ENCODE data around the gene STAT3. TPM values are rescaled to one million over a fixed set of nuclear protein-coding genes. Genes with fewer than 3 reads are reported as not detected.
"Not testable (repeated sequence)": the region's sequence is repeated elsewhere in the genome, so short reads cannot be mapped to it uniquely, and the experiment has no call there.

The STAT3 gene
- total RNA-seq, 2 experiments from 2014 or later, result 114 to 121 TPM

DNA sequence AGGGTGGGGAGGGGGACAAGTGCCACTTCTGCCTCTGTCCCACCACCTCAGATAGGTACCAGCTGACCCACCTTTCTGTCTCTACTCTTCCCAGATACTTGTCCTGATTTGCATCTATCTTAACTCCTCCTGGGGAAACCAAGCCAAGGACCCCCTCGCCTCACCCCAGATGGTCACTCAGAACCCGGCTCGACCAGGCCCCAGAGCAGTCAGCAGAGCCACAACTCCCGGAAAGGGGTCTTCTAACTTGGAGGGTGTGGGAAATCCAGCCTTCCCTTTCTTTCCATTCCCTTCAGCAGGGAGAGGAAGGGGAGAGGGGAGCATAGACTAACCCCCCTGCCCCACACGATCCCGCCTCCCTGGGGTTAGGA lies 32.9 kb upstream of the STAT3 start:
- peaks cover 51% of the 10 kb centered on the region for H3K27me3 Mint-ChIP-seq
- ChIA-PET CTCF (interaction anchor here (0.8 to 1.8 kb wide), 5 partner anchors 9 to 109 kb away, joined by 3 to 8 read pairs (median 4); no protein-coding TSS in a partner anchor), POLR2A (interaction anchor here (0.5 kb wide), 1 partner anchor 109 kb away, joined by 3 read pairs; no protein-coding TSS in a partner anchor)
- DNase-seq, result no peak
- no peaks in the 10 kb centered on the region for H3K9me3 Mint-ChIP-seq
- H3K4me1 Mint-ChIP-seq, result peaks cover 19% of the 10 kb centered on the region
- H3K4me3 Mint-ChIP-seq, result peak overlapping the region; percentile 51
- H3K27ac Mint-ChIP-seq, result no peak overlapping the region
- no peaks in the 10 kb centered on the region for H3K36me3 Mint-ChIP-seq (ENCODE audit: low read depth)

DNA sequence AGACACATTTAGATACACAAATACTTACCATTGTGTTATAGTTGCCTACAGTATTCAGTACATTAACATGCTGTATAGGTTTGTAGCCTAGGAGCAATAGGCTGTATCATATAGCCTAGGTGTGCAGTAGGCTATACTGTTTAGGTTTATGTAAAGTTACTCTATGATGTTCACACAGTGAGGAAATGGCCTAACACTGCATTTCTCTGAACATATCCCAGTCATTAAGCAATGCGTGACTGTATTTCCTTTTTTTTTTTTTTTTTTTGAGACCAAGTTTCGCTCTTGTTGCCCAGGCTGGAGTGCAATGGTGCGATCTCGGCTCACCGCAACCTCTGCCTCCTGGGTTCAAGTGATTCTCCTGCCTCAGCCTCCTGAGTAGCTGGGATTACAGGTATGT lies 29.7 kb upstream of the STAT3 start:
- POLR2A ChIA-PET; H3K36me3 Mint-ChIP-seq (ENCODE audit: low read depth); H3K9me3 Mint-ChIP-seq; H3K4me3 Mint-ChIP-seq; CTCF ChIA-PET; DNase-seq: not testable (repeated sequence)
- peak overlapping the region; percentile 46 for H3K27ac Mint-ChIP-seq
- H3K27me3 Mint-ChIP-seq, result peaks cover 30% of the 10 kb centered on the region
- H3K4me1 Mint-ChIP-seq, result peaks cover 34% of the 10 kb centered on the region

DNA sequence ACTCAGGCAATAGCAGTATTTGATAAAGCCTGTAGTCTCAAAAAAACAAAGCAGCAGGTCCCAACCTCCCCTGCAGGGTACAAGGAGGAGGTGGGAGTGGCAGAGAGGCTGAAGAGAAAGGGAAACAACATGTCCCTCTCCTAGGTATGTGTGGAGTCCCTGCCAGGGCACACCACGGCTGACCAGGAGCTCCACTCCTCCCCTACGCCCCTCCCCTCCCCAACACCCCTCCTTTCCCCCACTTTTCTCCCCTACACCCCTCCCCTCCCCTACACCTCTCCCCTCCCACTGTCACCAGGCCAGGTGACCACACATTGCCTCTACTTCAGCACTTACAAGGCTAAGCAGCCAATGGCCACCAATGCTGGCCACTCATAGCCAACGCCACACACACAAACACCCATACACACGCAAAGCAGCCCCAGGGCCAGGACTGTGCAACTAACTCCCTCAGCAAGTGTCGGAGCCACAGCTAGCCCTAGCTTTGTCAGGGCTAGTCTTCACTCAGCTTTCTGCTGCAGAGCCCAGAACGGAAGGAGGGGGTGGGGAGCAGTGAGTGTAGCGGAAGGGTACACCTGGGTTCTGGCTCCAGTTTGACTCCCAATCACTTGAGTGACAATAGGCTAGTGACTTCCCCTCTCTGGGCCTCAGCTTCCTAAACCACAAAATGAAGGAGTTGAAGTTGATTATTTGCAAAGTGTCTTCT lies 26.6 kb upstream of the STAT3 start:
- peak; percentile 71 for DNase-seq
- Mint-ChIP-seq H3K36me3 (ENCODE audit: low read depth) (peaks cover 2% of the 10 kb centered on the region), H3K4me1 (peaks cover 19% of the 10 kb centered on the region), H3K27me3 (peaks cover 3% of the 10 kb centered on the region), H3K9me3 (no peaks in the 10 kb centered on the region), H3K4me3 (peak overlapping the region; percentile 68), H3K27ac (peak overlapping the region; percentile 90)
- POLR2A ChIA-PET, result no interaction called here
- CTCF ChIA-PET, result interaction anchor here (0.7 to 2.9 kb wide), 8 partner anchors 8 to 122 kb away, joined by 3 to 9 read pairs (median 5); partner anchors contain the start of genes CAVIN1 and NAGLU

DNA sequence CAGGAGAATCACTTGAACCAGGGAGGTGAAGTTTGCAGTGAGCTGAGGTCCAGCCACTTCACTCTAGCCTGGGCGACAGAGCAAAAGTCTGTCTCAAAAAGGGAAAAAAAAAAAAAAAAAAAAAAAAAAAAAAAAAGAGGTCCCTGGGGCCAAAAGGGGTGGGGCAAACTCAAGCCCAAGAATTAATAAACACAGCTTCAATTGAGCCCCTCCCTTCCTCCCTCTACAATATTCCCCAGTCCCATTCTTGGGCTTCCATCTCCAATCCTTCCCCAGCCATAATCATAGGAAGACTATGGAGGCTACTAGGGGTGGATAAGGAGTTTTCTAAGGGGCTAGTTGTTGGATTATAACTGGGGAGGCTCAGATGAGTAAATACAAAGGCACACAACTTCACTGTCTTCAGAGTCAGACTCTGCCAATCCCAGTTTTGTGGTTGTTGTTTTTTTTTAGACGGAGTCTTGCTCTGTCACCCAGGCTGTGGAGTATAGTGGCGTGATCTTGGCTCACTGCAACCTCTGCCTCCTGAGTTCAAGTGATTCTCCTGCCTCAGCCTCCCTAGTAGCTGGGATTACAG lies 25.3 kb upstream of the STAT3 start:
- H3K4me3 Mint-ChIP-seq, result no peak overlapping the region
- H3K4me1 Mint-ChIP-seq, result peaks cover 19% of the 10 kb centered on the region
- no peaks in the 10 kb centered on the region for H3K27me3 Mint-ChIP-seq
- POLR2A ChIA-PET, result interaction anchor here (0.6 kb wide), 2 partner anchors 9 to 16 kb away, joined by 3 to 4 read pairs; no protein-coding TSS in a partner anchor
- CTCF ChIA-PET, result interaction anchor here (0.6 to 2.9 kb wide), 6 partner anchors 9 to 134 kb away, joined by 3 to 9 read pairs (median 3); partner anchors contain the start of gene CAVIN1
- no peak for DNase-seq
- H3K27ac Mint-ChIP-seq, result no peak overlapping the region
- no peaks in the 10 kb centered on the region for H3K9me3 Mint-ChIP-seq
- peaks cover 2% of the 10 kb centered on the region for H3K36me3 Mint-ChIP-seq (ENCODE audit: low read depth)

DNA sequence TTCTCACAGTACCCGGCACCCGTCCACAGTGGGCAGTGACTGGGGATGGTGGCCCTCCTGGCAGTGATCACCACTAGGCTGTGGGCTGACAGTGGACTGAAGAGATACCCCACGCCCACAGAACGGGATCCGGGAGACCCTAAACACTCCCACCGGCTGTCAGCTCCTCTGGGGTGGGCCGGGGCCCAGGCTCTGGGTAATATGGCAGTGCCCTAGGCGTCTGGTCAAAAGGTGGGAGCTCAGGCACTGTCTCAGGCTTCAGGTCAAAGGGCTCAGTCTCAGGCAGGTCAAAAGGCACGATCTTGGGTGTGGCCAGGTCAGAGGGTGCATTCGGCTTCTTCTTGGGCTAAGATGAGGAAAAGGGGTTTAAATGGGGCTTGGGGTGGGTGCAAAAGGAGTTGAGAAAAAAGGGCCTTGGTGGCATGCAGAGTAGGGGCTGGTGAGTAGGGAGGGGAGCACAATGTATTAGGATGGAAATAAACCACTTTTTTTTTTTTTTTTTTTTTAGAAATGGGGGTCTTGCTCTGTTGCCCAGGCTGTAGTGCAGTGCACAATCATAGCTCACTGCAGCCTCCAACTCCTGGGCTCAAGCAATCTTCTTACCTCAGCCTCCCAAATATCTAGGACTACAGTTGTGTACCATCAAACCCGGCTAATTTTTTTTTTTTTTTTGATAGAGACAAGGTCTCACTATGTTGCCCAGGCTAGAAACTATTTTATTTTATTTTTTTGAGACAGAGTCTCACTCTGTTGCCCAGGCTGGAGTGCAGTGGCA lies 23.9 kb upstream of the STAT3 start:
- no peak overlapping the region for H3K27ac Mint-ChIP-seq
- H3K4me1 Mint-ChIP-seq, result peaks cover 26% of the 10 kb centered on the region
- peaks cover 2% of the 10 kb centered on the region for H3K36me3 Mint-ChIP-seq (ENCODE audit: low read depth)
- CTCF ChIA-PET, result interaction anchor here (1.4 to 14.5 kb wide), 3 partner anchors 9 to 94 kb away, joined by 4 to 357 read pairs (median 5); partner anchors contain the start of gene CAVIN1
- POLR2A ChIA-PET, result no interaction called here
- no peak overlapping the region for H3K4me3 Mint-ChIP-seq
- no peaks in the 10 kb centered on the region for H3K27me3 Mint-ChIP-seq
- DNase-seq, result no peak
- H3K9me3 Mint-ChIP-seq, result no peaks in the 10 kb centered on the region

DNA sequence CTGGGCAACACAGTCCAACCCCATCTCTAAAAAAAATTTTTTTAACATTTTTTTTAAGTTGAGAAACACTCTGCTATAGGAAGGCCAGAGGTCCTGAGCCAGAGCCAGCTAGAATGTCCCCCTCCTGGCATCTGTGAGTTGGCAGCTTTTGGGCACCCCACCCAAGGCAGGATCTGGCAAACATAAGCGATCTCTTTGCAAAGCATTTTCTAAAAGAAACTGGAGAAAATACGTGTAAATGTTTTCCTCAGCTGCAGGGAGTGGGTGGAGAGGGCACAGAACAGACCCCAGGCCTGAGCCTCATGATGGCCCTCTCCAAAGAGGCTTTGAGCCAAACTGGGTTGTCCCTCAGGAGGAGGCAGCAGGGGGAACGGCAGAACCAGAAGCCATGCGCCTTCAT lies 23.1 kb upstream of the STAT3 start:
- CTCF ChIA-PET, result interaction anchor here (1.4 to 14.5 kb wide), 3 partner anchors 10 to 93 kb away, joined by 4 to 357 read pairs (median 5); partner anchors contain the start of gene CAVIN1
- Mint-ChIP-seq H3K4me3 (no peak overlapping the region), H3K9me3 (no peaks in the 10 kb centered on the region), H3K27me3 (no peaks in the 10 kb centered on the region), H3K36me3 (ENCODE audit: low read depth) (peaks cover 2% of the 10 kb centered on the region), H3K27ac (no peak overlapping the region), H3K4me1 (peaks cover 28% of the 10 kb centered on the region)
- no peak for DNase-seq
- POLR2A ChIA-PET, result interaction anchor here (1.0 kb wide), 1 partner anchor 45 kb away, joined by 3 read pairs; no protein-coding TSS in a partner anchor

DNA sequence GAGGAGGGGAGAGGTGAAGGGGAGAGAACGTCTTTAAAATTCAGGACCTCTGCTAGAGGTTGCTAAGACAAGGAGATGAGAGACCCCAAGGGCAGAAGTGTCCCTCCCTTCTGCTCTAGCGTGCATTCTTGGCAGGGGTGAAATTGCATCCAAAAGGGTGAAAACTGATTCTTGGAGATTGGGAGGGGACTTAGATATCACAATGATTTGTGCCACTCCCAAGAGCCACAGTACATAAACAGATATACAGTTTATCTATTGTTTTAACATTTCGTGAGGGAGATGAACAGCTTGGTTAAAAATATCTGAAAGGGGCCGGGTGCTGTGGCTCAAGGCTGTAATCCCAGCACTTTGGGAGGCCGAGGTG lies 22.1 kb upstream of the STAT3 start:
- DNase-seq, result no peak
- H3K27ac Mint-ChIP-seq, result no peak overlapping the region
- peaks cover 2% of the 10 kb centered on the region for H3K36me3 Mint-ChIP-seq (ENCODE audit: low read depth)
- H3K9me3 Mint-ChIP-seq, result no peaks in the 10 kb centered on the region
- POLR2A ChIA-PET, result interaction anchor here (1.0 kb wide), 1 partner anchor 46 kb away, joined by 3 read pairs; no protein-coding TSS in a partner anchor
- no peaks in the 10 kb centered on the region for H3K27me3 Mint-ChIP-seq
- no peak overlapping the region for H3K4me3 Mint-ChIP-seq
- CTCF ChIA-PET, result interaction anchor here (0.9 to 14.5 kb wide), 4 partner anchors 11 to 92 kb away, joined by 4 to 357 read pairs (median 6); partner anchors contain the start of gene CAVIN1
- peaks cover 27% of the 10 kb centered on the region for H3K4me1 Mint-ChIP-seq

DNA sequence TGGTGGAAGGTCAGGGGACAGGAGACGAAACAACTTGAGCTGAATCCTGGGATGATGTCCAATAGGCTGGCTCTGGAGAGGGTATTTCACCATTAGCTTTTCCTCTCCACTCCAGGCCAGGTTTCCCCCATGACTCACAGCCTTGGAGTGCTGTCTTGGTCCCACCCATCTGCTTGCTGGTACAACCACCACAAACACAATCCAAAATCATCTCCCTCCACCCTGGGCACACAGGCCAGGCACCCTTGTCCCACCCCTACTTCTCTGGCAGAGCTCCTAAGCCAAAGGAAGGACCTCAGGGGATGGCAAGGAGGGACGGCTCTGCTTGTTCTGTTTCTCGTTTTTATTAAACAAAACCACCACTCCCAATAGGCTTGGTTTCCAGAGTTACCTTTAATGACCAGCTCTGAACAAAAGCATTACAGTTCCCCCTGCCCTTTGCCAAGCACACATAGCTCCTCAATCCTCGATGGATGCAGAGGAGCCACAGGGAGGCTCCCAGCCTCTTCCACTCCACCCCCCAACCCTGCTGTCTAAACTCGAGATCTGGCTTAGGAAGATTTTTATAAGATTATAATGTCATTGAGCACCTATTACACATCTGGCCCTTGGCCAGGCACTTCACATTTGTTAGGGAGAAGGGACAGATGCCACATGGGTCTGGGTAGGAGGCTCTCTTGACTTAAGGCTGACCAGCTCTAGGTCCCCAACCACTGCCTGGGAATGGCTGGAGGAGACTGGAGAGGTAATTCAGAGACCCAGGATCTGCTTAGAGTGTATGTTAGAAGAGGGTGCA lies 21.5 kb upstream of the STAT3 start:
- Mint-ChIP-seq H3K4me1 (peaks cover 21% of the 10 kb centered on the region), H3K27me3 (no peaks in the 10 kb centered on the region), H3K9me3 (no peaks in the 10 kb centered on the region), H3K36me3 (ENCODE audit: low read depth) (no peaks in the 10 kb centered on the region), H3K27ac (no peak overlapping the region), H3K4me3 (no peak overlapping the region)
- DNase-seq, result no peak
- ChIA-PET CTCF (interaction anchor here (0.6 to 14.5 kb wide), 6 partner anchors 11 to 195 kb away, joined by 4 to 357 read pairs (median 5); partner anchors contain the start of gene CAVIN1), POLR2A (no interaction called here)

DNA sequence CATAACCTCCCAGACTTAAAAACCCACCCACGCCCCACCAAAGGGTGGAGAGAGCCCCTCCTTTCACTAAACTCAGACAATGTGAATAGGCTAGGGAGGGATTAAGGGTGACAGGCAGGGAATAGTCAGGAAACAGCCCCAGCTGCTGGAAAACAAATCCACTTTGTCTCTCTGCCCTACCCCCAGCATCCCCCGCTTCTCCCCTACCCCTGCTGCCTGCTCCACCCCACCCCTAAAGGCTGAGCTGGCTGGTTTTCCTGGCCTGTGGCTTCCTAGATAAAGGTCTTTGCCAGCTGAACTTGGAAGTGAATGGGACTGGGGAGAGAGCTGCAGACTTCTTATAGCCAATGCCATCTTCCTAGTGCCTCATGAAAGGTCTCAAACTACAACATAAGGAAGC lies 19.8 kb upstream of the STAT3 start:
- Mint-ChIP-seq H3K36me3 (ENCODE audit: low read depth) (no peaks in the 10 kb centered on the region), H3K4me3 (no peak overlapping the region), H3K27me3 (no peaks in the 10 kb centered on the region), H3K4me1 (peaks cover 16% of the 10 kb centered on the region), H3K27ac (no peak overlapping the region), H3K9me3 (no peaks in the 10 kb centered on the region)
- CTCF ChIA-PET, result interaction anchor here (0.9 to 14.5 kb wide), 7 partner anchors 10 to 388 kb away, joined by 3 to 357 read pairs (median 4); partner anchors contain the start of genes CAVIN1 and NKIRAS2
- POLR2A ChIA-PET, result no interaction called here
- DNase-seq, result no peak

DNA sequence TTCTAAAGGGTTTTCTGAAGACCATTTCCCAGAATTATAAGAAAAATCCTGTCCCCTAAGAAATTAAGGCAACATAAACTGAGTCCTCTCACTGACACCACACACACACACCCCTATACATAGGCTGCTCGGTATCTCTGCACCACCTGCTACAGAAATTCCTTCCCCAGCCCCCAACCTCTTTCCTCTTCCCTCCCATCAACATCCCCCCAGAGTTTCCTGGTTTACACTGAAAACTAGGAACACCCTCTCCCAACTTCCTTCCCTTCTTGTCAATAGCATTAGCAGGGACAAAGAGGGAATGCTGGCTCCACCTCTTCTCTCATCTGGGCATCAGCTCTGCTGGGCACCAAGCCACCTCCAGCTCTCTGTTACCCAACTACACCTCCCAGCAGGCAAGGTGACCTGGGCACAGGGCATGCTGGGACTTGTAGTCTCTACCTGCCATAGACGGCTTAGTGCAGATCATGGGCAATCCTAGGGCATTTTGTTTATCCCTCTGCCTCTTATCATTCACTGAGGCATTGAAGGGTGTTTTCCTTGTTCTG lies 19.1 kb upstream of the STAT3 start:
- ChIA-PET POLR2A (no interaction called here), CTCF (interaction anchor here (0.8 to 14.5 kb wide), 15 partner anchors 9 to 387 kb away, joined by 3 to 357 read pairs (median 5); partner anchors contain the start of genes CAVIN1, NKIRAS2 and STAT3)
- no peaks in the 10 kb centered on the region for H3K27me3 Mint-ChIP-seq
- H3K9me3 Mint-ChIP-seq, result no peaks in the 10 kb centered on the region
- no peak overlapping the region for H3K4me3 Mint-ChIP-seq
- DNase-seq, result peak; percentile 73
- peaks cover 16% of the 10 kb centered on the region for H3K4me1 Mint-ChIP-seq
- no peaks in the 10 kb centered on the region for H3K36me3 Mint-ChIP-seq (ENCODE audit: low read depth)
- H3K27ac Mint-ChIP-seq, result no peak overlapping the region

DNA sequence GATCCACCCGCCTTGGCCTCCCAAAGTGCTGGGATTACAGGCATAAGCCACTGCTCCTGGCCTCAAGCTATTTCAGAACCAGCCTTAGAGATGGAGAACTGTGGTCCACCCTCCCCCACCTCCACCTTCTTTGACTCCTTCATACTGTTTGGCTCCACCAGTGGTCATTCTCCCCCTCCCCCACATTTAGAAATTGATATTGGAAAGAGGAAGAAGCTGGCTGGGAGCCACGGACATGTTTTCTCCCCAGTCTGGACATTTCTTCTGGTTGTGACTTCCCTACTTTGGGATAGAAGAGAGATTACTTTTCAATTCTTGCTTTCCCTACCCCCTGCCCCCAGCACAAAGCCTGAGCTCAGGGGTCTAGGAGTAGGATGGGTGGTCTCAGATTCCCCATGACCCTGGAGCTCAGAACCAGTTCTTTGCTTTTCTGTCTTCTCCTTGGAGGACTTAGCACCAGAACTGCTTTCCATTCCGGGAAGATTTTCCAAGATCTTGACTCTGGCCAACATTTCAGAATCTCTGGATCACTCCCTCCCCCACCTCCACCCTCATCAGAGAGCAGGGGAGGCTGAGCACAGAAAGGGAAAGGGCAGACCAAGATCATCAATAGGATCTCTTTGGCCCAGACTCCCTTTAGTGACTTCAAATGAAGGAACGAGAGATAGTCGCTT lies 18.5 kb upstream of the STAT3 start:
- CTCF ChIA-PET, result interaction anchor here (0.8 to 14.5 kb wide), 26 partner anchors 8 to 386 kb away, joined by 3 to 357 read pairs (median 6); partner anchors contain the start of genes CAVIN1, NKIRAS2, STAT3 and STAT5B
- no peak overlapping the region for H3K27ac Mint-ChIP-seq

More for the DNA sequence above, 18.5 kb upstream of the STAT3 start:
- Mint-ChIP-seq H3K36me3 (ENCODE audit: low read depth) (no peaks in the 10 kb centered on the region), H3K4me1 (peaks cover 20% of the 10 kb centered on the region), H3K27me3 (no peaks in the 10 kb centered on the region), H3K9me3 (no peaks in the 10 kb centered on the region), H3K4me3 (no peak overlapping the region)
- no peak for DNase-seq
- POLR2A ChIA-PET, result no interaction called here
